Measurements from ENCODE around the gene SLC1A5.
"Not testable (repeated sequence)": the region's sequence is repeated elsewhere in the genome, so short reads cannot be mapped to it uniquely, and the experiment has no call there.

Gene SLC1A5

DNA sequence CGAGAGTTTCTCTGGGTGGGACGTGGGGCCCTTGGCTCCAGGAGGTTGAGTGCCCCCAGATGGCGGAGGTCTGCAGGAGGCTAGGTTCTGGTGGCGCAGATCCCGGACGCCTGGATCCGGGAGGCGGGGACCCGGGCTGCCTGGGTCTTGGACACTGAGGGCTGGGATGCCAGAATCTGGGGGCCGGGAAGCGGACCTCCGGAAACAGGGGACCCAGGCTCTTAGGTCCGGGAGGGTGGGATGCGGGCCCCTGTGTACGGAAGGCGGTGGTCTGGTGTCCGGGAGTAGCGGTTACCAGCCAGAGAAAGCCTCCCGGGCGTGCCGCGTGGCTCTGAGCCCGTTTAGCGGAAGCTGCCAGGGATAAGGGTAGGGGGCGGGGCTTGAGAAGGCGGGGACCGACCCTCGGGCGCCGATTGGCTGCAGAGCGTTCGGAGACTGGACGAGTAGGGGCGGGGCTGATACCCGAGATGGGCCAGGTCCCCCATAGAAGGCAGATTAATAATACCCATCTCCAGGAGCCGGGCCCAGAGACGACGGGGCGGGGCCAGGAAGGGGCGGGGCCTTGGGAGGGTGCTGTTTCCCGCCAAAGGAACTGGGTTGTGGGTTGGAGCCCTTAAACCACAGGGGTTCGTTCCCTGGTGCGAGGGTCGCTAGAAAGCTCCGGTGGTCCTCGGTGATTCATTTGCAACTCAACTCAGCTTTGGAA is at the start of gene SLC1A5:
TSS of gene SLC1A5 (minus strand) at position 333 of the 706 bp plus-strand sequence. CDS start 629 bp downstream, outside the sequence.
- DNase-seq = peak; percentile 94

DNA sequence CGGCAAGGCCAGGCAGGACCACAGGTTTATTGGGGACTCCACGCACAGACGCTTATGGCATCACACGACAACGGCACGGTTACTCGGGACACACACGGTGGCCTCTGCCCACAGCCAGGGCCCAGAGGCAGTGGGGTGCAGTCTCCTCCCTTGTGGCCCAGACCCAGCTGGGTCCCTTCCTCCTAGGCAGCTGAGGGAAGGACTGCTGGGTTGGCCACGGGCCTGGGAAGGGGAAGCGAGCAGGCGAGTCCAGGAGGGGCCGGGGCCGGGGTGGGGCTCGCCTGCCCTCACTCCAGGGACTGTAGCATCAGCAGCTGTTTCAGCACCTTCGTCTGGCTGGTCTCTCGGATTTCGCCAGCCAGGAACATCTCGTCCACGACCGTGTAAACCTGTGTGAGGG is 49.8 kb upstream of the SLC1A5 start:
- DNase-seq = no peak

DNA sequence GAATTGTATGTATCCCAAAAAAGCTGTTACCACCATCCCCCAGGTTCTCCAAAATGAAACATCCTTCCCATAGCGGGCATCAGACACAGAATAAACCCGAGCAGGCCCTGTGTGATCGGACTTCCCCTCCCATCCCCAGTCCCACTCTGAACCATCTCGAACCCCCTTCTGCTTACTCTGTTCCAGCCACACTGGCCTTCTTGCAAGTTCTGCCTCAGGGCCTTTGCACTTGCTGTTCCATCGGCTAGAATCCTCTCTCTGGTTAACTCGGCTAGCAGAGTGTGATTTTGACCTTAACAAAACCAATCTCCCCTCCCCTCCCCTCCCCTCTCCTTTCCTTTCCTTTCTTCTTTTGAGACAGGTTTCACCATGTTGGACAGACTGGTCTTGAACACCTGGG is 46.6 kb upstream of the SLC1A5 start:
- DNase-seq = no peak

DNA sequence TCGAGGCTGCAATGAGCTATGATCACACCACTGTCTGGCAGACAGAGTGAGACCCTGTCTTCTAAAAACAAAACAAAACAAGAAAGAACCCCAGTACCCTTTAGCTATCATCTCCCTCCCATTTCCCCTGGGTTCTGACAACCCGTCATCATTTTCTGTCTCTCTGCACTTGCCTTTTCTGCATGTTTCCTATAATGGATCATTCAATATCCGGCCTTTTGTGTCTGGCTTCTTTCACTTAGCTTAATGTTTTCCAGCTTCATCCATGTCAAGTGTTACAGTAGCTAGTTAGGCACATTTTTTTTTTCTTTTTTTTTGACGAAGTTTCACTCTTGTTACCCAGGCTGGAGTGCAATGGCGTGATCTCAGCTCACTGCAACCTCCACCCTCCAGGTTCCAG is 45.7 kb upstream of the SLC1A5 start:
- DNase-seq = no peak

DNA sequence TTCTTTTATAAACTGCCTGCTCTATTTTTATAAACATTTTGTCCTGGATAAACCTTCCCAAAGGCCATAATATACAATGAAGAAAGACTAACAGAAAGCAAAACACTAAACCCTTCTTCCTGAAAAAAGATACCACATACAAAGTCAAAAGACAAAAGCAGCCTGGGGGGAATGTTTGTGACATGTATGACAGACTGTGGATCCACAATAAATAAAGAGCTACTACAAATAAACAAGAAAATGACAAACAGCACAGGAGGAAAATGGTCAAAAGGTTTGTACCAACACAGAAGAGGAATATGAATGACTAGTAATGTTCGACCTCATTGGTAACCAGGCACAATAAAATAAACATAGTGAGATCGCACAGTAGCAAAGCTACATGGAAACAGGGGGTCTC is 42.5 kb upstream of the SLC1A5 start:
- DNase-seq = no peak

DNA sequence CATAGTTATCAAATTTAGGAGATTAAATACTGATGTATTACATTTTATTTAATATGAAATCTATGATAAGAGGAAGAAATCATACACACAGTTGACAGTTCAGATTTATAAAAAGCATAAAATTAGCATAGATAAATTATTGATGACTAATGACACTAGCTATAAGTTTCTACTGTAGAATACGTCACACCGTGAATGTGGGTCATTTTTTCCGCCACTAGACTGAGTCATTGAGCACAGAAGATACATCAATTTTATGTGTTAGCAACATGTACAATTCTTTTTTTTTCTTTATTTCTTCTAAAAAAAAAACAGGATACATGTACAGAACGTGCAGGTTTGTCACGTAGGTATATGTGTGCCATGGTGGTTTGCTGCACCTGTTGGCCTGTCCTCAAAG is 40.1 kb upstream of the SLC1A5 start:
- no peak for DNase-seq

DNA sequence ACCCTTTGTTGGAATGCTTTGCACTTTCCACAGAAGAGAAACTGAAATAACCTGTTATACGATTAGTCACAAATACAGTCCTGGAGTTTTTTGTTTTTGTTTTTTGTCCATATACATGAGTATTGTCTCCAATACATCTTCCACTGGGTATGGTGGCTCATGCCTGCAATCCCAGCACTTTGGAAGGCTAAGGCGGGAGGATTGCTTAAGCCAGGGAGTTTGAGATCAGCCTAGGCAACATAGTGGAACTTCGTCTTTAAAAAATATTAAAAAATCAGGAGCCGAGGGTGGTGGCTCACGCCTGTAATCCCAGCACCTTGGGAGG is 37.3 kb upstream of the SLC1A5 start:
- DNase-seq = no peak

DNA sequence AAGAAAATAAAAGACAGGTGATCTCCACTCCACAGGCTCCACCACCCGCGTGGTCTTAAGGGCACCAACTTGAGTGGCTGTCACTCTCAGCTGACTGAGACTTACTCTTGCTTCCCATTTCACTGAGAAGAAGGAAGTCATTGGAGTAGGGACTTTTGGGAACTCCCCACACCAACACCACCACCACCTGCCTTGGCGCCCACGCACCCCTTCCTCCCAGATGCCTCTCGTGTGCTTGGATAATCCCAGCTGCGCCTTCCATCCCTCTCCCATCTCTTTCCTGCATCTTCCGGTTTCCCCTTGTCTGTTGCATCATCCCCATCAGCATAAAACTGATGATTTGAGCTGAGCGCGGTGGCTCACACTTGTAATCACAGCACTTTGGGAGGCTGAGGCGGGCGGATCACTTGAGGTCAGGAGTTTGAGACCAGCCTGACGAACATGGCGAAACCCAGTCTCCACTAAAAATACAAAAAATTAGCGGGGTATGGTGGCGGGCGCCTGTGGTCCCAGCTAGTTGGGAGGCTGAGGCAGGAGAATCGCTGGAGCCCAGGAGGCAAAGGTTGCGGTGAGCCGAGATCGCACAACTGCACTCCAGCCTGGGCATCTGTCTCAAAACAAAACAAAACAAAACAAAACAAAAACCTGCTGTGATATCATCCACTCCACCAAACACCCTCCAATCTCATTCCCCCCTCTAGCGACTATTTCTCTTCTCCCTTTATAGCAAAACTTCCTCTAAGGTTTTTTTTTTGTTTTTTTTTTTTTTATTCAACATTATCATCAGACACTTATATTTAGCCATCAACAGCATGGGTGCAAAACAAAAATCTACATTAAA is 36.7 kb upstream of the SLC1A5 start:
- no peak for DNase-seq

DNA sequence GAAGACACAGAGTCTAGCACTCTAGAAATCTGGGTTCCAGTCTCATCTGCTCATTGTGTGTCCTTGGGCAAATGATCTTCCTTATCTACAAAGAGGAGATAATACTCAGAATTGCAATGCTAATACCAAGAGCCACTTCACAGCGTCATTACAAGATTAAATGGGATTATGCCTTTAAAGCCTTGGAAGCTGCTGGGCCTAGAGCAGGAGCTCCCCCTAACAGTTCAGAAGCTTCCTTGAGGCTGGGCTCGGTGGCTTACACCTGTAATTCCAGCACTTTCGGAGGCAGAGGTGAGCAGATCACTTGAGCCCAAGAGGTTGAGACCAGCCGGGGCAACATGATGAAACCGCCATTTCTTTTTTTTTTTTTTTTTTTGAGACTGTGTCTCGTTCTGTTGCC is 34.7 kb upstream of the SLC1A5 start:
- no peak for DNase-seq

DNA sequence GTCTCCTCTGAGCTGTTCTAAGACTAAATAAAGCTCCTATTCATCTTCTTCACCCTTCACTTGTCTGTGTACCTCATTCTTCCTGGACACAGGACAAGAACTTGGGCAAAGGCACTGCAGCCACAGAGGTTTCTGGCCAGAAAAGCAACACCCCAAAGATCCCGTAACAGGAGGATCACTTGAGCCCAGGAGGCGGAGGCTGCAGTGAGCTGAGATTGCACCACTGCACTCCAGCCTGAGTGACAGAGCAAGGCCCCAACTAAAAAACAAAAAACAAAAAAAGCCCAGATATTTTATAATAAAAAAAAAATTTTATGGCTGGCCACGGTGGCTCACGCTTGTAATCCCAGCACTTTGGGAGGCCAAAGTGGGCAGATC is 34.0 kb upstream of the SLC1A5 start:
- DNase-seq = not testable (repeated sequence)

DNA sequence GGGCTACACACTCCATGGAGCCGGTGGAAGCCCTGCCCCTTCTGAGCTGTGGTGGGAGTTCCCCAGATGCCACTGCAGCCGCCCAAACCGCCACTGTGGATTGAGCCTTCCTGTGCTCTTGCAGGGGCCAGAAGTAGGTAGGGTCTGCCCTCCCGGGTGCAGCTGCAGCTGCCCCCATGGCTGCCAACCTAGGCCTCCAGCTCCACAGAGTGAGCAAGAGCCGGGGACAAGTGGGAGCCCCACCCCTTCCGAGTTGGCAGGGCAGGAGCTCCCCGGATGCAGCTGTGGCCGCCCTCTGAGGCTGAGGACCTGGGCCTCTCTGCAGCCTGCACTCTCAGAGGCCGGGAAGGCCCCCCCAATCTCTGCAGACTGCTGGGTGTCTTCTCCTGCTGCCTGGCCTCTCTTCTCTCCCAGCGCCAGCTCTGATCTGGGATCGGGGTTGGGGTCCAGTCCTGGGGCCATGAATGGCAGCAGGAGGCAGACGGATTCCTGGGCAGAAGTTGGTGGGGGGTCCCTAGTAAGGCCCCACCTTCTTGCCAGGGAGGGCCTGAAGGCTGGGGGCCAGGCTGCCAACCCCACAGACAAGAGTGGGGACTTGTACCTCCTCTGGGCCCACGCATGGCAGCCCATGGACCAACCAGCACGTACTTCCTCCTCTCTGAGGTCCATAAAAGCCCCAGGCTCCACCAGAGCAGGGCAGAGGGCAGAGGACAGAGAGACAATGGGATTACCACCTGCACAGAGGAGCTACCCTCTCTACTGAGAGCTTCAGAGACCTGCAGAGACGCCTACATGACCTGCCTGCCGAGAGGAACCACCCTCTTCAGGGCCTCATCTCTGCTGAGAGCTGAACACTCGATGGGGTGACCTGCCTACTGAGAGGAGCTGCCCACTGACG is 33.4 kb upstream of the SLC1A5 start:
- no peak for DNase-seq

DNA sequence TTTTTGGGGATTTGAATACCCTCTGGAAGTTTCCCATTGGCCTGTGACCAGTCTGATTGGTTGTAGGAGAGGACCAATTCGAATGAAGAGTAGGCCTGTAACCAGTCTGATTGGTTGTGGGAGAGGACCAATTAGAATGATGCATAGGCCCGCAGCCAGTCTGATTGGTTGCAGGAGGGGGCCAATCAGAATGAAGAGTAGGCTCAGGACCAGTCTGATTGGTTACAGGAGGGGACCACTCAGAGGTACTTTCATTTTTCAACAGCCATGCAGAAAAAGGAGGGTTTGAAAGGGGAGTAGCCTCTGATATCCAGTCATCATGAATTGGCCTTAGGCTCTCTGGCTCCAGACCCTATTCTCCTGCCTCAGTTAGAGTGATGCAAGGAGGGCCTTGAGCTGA is 30.4 kb upstream of the SLC1A5 start:
- no peak for DNase-seq

DNA sequence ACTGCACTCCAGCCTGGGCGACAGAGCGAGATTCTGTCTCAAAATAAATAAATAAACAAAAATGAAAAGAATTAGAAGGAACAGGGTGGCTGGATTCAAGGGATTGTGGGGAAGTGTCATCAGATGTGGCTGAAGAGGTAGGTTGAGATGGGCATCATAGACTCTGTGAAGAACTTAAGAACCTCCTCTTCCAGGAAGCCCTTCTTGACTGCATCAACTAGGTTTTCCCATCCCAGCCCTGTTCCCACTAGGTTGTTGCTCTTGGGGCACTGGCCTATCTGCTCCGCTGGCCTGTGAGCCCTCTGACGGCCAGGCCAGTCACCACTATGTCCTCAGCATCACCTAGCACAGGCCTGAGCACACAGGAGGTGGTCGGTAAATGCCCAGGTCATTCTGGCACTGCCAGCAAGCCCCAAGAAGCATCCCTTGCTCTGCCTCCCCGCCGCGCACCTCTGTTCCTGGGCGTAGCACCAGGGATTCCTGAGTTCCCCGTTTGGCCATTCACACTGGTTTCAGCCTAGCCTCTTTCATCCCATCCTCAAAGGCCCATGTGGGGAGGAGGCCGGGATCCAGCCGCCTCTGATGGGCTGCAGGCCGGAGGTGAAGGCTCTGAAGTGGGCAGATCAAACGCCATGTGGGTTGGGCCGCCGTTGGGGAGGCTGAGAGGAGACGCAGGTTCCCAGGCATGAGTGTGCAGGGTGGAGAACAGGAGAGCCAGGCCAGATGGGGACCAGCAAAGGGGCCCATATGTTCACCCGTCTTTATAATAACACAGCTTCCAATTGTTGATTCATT is 27.6 kb upstream of the SLC1A5 start:
- DNase-seq = no peak

DNA sequence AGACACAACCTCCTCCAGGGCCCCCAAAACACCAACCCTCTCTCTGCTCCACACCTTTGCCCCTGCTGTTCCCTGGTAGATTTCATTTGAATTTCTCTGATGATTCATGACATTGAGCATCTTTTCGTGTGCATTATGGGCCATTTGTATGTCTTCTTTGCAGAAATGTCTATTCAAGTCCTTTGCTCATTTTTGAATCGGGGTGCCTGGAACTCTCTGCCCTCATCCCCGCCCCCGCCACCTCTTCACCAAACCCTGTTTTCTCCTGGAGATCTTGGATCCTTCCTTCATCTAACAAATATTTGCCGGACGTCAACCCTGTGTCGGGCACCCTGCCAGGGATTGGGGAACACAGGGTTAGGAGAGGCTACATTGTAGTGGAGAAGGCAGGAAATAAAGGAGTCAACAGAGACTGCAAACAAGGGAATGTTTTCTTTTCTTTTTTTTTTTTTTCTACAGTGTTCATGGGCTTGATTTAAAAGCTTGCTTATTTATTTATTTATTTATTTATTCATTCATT is 25.5 kb upstream of the SLC1A5 start:
- no peak for DNase-seq

DNA sequence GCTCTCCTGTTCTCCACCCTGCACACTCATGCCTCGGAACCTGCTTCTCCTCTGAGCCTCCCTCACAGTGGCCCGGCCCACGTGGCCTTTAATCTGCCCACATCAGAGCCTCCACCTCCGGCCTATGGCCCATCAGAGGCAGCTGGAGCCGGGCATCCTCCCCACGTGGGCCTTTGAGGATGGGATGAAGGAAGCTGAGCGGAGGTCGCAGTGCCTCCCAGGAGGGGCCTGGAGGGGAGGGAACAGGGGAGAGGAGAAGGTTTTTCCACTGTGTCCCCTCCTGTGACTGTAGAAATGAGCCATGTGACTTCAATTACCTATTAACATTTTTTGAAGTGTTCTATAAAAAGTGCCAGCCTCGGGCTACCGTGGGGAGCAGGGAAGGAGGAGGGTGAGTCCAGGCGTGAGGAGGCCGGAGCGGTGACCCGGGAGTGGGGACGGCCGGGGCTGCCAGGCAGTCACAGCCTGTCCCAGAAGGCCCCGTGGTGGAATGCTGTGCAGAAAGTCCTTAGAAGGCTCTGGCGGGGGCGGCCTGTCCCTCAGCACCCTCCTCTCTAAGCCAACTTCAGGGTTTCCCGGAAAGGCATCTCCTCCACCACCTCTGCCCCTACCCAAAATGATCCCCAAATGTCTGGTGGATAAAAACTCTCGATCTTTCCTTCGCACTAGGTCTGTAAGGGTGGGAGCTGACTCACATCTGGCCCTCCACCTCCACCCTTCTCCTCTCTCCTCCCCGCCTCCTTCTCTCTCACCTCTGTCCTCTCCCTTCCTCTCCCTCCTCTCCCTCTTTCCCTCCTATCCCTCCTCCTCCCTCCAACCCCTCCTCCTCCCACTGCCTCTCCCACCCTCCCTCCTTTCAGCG is 24.8 kb upstream of the SLC1A5 start:
- DNase-seq = no peak

DNA sequence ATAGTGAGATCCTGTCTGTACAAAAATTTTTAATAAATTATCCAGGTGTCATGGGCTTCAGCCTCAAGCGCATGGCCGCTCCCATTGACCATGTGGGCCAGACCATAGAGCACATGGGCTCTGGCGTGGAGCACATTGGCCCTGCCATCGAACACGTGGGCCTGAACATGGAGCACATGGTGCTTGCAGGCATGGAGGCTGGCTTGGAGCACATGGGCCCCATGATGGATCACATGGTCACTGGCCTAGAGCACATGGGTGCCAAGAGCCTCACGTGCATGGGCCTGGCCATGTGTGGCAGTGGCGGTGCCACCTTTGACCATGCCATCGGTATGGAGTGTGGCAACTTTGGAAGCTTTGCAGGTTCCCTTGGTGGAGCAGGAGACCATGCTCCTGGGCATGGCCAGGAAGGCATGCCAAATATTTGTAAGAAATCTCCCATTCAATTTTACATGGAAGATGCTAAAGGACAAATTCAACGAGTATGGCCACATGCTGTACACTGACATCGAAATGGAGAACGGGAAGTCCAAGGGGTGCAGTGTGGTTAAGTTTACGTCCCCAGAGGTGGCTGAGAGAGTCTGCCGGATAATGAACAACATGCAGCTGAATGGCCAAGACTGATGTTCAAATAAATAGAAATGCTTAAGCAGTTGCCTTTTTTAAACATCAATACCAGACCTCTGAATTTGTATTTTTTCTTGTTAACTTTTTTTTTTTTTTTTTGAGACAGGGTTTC is 21.3 kb upstream of the SLC1A5 start:
- DNase-seq = no peak

DNA sequence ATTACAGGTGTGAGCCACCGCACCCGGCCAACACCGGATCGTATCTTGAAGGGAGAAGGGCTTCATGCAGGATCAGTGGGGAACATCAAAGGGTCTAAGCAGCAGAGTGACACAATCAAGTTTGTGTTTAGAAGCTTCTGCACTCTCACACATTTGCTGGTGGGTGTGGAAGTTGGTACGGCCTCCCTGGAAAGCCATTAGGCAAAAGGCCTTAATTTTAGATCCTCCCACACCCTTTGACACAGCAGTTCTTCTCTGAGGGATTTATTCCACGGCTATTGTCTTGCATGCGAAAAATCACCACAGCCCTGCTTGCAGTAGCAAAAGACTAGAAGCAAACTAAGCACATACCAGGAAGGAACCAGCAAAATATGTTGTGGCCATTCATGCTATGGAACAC is 18.3 kb upstream of the SLC1A5 start:
- DNase-seq = no peak

DNA sequence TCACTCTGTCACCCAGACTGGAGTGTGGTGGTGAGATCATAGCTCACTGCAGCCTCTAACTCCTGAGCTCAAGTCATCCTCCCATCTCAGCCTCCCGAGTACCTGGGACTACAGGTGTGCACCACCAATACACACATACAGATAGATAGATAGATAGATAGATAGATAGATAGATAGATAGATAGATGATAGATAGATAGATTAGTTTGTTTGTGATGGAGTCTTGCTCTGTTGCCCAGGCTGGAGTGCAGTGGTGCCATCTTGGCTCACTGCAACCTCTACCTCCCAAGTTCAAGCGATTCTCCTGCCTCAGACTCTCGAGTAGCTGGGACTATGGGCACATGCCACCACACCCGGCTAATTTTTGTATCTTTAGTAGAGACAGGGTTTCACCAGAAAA is 16.0 kb upstream of the SLC1A5 start:
- not testable (repeated sequence) for DNase-seq

DNA sequence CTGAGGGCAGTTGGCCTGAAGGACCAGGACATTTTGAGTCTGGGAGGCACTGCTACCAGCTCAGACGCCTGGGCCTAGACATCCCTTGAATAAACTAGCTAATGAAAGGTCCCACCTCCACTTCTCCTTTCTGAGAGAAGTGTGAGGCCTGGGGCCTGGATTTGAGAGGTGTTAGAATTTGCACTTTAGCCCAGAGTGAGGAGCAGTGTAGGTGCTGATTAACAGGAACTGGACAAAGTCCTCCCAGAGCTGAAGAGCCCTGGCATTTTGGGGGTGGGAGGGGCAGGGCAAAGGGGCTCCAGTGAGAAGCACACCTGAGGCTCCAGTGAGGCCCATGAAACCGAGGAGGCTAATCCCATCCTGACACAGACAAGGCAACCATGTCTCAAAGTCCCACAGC is 15.2 kb upstream of the SLC1A5 start:
- DNase-seq = no peak

DNA sequence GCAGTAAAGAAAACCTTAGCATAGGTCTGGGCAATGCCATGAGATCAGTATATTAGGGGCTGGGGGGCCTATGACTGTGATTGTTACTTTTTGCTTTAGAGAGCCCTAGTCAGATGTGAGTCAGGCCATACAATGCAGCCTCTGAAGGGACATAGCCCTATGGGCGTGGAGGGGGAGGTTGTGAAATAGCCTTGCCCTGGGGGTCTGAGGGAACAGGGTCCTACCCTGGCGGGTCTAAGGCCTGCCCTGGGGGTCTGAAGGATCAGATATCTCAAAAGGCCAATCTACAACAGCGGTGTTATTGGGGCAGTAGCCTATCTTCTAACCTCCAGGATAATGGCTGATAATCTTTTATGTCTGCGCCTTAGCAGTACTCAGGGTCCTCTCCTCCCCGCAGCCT is 13.8 kb upstream of the SLC1A5 start:
- DNase-seq = no peak

DNA sequence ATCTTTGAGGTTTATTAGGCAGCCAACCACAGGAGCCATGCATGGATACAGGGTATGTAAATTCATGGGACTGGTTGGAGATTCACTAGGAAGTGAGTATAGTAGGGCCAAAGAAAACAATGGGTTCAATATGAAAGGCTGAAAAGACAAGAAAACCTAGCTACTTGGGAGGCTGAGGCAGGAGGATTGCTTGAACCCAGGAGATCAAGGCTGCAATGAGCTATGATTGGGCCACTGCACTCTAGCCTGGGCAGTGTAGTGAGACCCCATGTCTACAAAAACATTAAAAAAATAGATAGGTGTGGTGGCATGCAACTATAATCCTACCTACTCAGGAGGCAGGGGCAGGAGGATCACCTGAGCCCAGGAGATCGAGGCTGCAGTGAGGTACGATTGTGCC is 10.3 kb upstream of the SLC1A5 start:
- no peak for DNase-seq

Data from NCI-H1048 (cell line).